SU-DHL-6 (cell line): ENCODE data around the gene TJP1.

ENCODE experiments used
- H2AFZ ChIP-seq: fragments of 200-600 bp; sonication (generic); 2 replicates; pipeline ENCODE4 v1.6.1; 2014; ENCODE audit warnings: low read depth, mild to moderate bottlenecking, moderate library complexity, mixed read lengths, antibody characterized with exemption, low read length; ENCODE audit not compliant: severe bottlenecking
- H3F3A ChIP-seq: fragments of 200-600 bp; shearing (Covaris generic); 2 replicates; pipeline ENCODE4 v1.6.0; 2016; ENCODE audit warnings: antibody characterized with exemption, mild to moderate bottlenecking; ENCODE audit not compliant: insufficient read depth
- H3K27ac ChIP-seq: fragments of 200-600 bp; sonication (generic); 2 replicates; pipeline ENCODE4 v1.5.1; 2016; ENCODE audit warnings: low read depth, mild to moderate bottlenecking, low read length, moderate library complexity, mixed read lengths
- H3K27me3 ChIP-seq: fragments of 200-600 bp; sonication (generic), shearing (Covaris generic); 2 replicates; pipeline ENCODE4 v1.6.0; 2014; ENCODE audit warnings: mild to moderate bottlenecking, low read length
- H3K36me3 ChIP-seq: fragments of 200-600 bp; sonication (generic); 2 replicates; pipeline ENCODE4 v1.6.1; 2014; ENCODE audit warnings: mild to moderate bottlenecking, low read length, mixed read lengths
- H3K4me2 ChIP-seq: fragments of 300-600, 200-600 bp; shearing (Covaris generic), sonication (generic); 2 replicates; pipeline ENCODE4 v1.6.0; 2014; ENCODE audit warnings: low read length, low read depth, mild to moderate bottlenecking; ENCODE audit not compliant: poor library complexity, severe bottlenecking
- H3K4me3 ChIP-seq: fragments of 200-600 bp; sonication (generic); 2 replicates; pipeline ENCODE4 v1.5.1; 2014; ENCODE audit warnings: antibody characterized with exemption, low read length, mild to moderate bottlenecking, mixed read lengths; ENCODE audit not compliant: insufficient read depth, poor library complexity, severe bottlenecking
- H3K79me2 ChIP-seq: fragments of 200-600 bp; sonication (generic); 2 replicates; pipeline ENCODE4 v1.6.1; 2014; ENCODE audit warnings: mild to moderate bottlenecking, low read length, moderate library complexity; ENCODE audit not compliant: insufficient read depth
- H3K9ac ChIP-seq: fragments of 200-600 bp; sonication (generic); 2 replicates; pipeline ENCODE4 v1.7.0; 2014; ENCODE audit warnings: mild to moderate bottlenecking, low read length
- H3K9me2 ChIP-seq: fragments of 200-600 bp; sonication (generic); replicated peaks from 2 replicates; pipeline ENCODE4 v1.6.1; 2014; ENCODE audit warnings: low read length; ENCODE audit not compliant: insufficient read depth
- H3K9me3 ChIP-seq: fragments of 200-600 bp; sonication (generic); 2 replicates; pipeline ENCODE4 v1.6.1; 2014; ENCODE audit warnings: low read length, mixed read lengths; ENCODE audit not compliant: insufficient read depth
- H4K20me1 ChIP-seq: fragments of 200-600 bp; sonication (generic); 2 replicates; pipeline ENCODE4 v1.6.1; 2014; ENCODE audit warnings: low read depth, mild to moderate bottlenecking, antibody characterized with exemption, low read length, moderate library complexity, mixed read lengths
- CTCF ChIP-seq: fragments of 200-600 bp; sonication (generic); IDR thresholded peaks from one replicate; pipeline ENCODE4 v1.5.1; 2017; ENCODE audit warnings: antibody characterized with exemption, mild to moderate bottlenecking, low read length, moderate library complexity; ENCODE audit not compliant: insufficient read depth, poor library complexity, severe bottlenecking
- EZH2phosphoT487 ChIP-seq: fragments of 200-600 bp; sonication (generic), shearing (Covaris generic); conservative IDR thresholded peaks from 2 replicates; pipeline ENCODE4 v1.6.1; 2018; ENCODE audit warnings: mild to moderate bottlenecking, antibody characterized with exemption, low read length, moderate library complexity, mixed read lengths

The TJP1 gene

GRCh38 chr15:29853211-29853987, 31.1 kb upstream of the TJP1 start:
- H3K79me2 ChIP-seq = no peaks in the 10 kb centered on the region

GRCh38 chr15:29852201-29852600, 29.9 kb upstream of the TJP1 start:
- no peak overlapping the region for H3K4me3 ChIP-seq
- H3K9me2 ChIP-seq = no peaks in the 10 kb centered on the region
- H3K79me2 ChIP-seq = no peaks in the 10 kb centered on the region
- TF ChIP-seq EZH2phosphoT487 (no peak), CTCF (no peak)
- no peaks in the 10 kb centered on the region for H3K9me3 ChIP-seq
- H3K4me2 ChIP-seq = no peak overlapping the region
- no peaks in the 10 kb centered on the region for H4K20me1 ChIP-seq
- H3K36me3 ChIP-seq = no peaks in the 10 kb centered on the region
- no peaks in the 10 kb centered on the region for H3K27me3 ChIP-seq
- H2AFZ ChIP-seq = no peak overlapping the region
- H3K27ac ChIP-seq = no peak overlapping the region
- H3F3A ChIP-seq = no peaks in the 10 kb centered on the region
- H3K9ac ChIP-seq = no peak overlapping the region

More at GRCh38 chr15:29853211-29853987, 31.1 kb upstream of the TJP1 start:
- Histone ChIP-seq H3K36me3 (no peaks in the 10 kb centered on the region), H3K4me2 (no peak overlapping the region), H3K27ac (no peak overlapping the region), H3K27me3 (no peaks in the 10 kb centered on the region), H4K20me1 (no peaks in the 10 kb centered on the region), H3K9me2 (no peaks in the 10 kb centered on the region), H3K9me3 (no peaks in the 10 kb centered on the region), H3K9ac (no peak overlapping the region), H2AFZ (no peak overlapping the region), H3K4me3 (no peak overlapping the region), H3F3A (no peaks in the 10 kb centered on the region)
- TF ChIP-seq EZH2phosphoT487 = no peak
- TF ChIP-seq CTCF = no peak

GRCh38 chr15:29849716-29850115, 27.4 kb upstream of the TJP1 start:
- Histone ChIP-seq H4K20me1 (no peaks in the 10 kb centered on the region), H3K9ac (no peak overlapping the region), H3K9me2 (no peaks in the 10 kb centered on the region), H3K27ac (no peak overlapping the region), H3K4me3 (no peak overlapping the region), H3F3A (no peaks in the 10 kb centered on the region), H3K4me2 (no peak overlapping the region), H3K79me2 (no peaks in the 10 kb centered on the region), H3K27me3 (no peaks in the 10 kb centered on the region), H3K36me3 (no peaks in the 10 kb centered on the region), H3K9me3 (no peaks in the 10 kb centered on the region), H2AFZ (no peak overlapping the region)
- TF ChIP-seq CTCF (no peak), EZH2phosphoT487 (no peak)
